ENCODE results near the gene GMFB.
"Not testable (repeated sequence)": the region's sequence is repeated elsewhere in the genome, so short reads cannot be mapped to it uniquely, and the experiment has no call there.

Gene GMFB

DNA sequence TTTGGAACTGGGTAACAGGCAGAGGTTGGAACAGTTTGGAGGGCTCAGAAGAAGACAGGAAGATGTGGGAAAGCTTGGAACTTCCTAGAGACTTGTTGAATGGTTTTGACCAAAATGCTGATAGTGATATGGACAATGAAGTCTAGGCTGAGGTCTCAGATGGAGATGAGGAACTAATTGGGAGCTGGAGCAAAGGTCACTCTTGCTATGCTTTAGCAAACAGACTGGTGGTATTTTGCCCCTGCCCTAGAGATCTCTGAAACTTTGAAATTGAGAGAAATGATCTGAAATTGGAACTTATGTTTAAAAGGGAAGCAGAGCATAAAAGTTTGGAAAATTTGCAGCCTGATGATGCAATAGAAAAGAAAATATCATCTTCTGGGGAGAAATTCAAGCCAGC is 30.2 kb downstream of the GMFB start:
- DNase-seq (ENCODE audit: low read depth in 2 of 2) = not testable (repeated sequence)

DNA sequence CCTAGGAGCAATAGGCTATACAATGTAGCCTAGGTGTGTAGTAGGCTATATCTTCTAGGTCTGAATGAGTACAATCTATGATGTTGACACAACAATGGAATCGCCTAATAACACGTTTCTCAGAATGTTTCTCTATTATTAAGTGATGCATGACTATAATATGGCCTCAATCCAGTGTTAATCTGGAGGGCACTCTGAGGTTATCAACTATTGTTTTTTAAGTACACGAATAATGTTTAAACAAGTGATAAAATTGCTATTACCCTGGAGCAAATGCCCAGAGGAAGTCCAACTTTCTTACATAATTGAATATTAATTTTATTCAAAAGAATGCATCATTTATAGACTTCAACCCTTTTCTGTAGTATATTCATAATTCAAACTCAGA is 31.2 kb downstream of the GMFB start:
- no peak for DNase-seq (ENCODE audit: low read depth in 2 of 2)

DNA sequence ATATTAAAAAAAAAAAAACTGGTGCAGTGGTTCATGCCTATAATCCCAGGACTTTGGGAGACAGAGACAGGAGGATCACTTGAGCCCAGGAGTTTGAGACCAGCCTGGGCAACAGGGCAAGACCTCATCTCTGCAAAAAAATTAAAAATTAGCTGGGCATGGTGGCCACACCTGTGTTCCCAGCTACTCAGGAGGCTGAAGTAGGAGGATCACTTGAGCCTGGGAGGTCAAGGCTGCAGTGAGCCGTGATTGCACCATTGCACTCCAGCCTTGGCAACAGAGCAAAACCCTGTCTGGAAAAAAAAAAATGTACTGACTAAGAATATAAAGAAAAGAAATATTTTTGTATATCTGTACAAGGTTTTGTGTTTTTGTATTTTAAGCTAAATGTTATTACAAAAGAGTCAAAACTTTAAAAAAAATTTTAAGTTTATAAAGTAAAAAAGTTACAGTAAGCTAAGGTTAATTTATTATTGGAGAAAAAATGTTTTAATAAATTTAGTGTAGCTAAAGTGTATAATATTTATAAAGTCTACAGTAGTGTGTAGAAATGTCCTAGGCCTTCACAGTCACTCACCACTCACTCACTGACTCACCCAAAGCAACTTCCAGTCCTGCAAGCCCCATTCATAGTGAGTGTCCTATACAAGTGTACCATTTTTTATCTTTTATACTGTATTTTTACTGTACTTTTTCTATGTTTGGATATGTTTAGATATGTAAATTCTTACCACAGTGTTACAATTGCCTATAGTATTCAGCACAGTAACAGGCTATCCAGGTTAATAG is 31.8 kb downstream of the GMFB start:
- DNase-seq (ENCODE audit: low read depth in 2 of 2) = not testable (repeated sequence)

DNA sequence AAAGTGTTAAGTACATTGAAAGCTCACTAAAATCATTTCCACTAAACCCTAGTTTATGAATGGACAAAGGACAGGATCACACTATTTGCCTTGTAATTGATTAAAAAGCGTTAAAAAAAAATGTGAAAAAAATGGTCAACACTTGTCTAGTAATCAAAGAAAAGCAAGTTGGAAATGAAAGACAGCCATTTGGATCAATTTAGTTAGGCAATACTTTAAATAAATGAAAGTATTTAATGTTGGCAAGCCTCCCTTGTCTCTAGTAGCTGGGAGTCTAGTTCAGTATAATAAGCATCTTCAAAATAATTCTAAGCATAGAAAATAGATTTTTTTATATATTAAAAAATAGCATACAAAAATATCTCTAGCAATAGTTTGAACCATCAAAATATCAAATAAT is 33.4 kb downstream of the GMFB start:
- no peak for DNase-seq (ENCODE audit: low read depth in 2 of 2)

DNA sequence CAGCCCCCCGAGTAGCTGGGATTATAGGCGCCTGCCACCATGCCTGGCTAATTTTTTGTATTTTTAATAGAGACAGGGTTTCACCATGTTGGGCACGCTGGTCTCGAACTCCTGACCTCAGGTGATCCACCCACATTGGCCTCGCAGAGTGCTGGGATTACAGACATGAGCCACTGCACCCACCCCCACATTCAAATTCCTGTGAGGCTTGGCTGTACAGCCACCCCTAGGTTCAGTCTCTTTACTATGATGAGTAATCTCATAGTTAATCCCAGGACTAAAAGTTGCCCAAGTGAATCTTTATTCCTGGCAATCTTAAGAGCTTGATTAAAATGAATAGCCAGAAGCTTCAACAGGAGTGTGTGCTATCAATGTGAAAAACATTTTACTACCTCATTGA is 34.8 kb downstream of the GMFB start:
- not testable (repeated sequence) for DNase-seq (ENCODE audit: low read depth in 2 of 2)

DNA sequence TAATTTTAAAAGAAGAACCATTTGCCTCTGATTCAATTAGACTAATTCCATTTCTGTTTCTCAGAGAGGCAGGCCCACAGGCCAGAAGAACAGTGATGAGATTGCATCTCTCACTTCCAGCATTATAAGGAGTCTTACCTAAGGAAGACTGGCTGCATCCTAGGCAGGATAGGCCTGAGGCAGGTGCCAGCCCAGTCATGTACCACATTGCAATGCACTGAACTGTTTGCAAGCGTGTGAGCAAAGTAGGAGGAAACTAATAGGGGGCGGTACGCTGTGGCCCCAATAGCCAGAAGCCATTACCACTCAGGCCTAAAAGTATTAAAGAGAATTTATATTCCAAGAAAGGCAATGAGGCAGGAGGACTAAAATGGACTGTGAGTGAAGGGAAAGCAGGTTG is 35.5 kb downstream of the GMFB start:
- DNase-seq (ENCODE audit: low read depth in 2 of 2) = no peak

DNA sequence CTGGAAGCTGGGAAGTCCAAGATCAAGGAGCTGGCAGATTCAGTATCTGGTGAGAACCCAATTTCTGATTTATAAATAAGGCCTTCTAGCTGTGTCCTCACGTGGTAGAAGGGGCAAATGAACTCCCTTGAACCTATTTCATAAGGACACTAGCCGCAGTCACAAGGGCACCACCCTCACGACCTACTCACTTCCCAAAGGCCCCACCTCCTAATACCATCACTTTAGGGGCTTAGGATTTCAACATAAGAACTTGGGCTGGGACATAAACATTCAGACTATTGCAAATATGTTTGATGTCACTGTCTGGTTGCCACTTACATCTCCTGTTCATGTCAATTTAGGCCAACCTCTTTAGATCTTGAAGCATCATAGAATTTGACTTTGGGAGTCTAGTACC is 36.8 kb downstream of the GMFB start:
- no peak for DNase-seq (ENCODE audit: low read depth in 2 of 2)

DNA sequence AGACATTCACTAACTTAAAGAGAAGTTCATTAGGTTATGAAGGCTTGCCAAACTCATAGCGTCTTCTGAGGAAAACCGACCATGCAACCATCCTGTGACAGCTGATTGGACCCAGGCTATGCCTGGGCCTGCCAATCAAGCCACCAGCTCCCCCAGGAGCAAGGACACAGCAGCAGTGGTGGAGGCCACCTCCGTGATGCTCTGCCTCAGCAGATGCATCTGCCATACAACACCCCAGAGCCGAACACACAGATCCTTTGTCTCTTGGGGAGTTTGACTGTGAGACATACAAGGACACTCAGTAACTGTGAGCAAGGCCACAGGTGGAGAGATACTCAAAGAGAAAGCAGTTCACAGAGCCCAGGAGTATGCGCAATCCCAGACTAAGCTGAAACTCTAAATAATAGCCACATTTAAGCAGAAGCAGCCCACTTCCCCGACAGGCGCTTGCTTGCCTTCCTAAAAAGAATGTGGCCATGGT is 37.6 kb downstream of the GMFB start:
- DNase-seq (ENCODE audit: low read depth in 2 of 2) = no peak

DNA sequence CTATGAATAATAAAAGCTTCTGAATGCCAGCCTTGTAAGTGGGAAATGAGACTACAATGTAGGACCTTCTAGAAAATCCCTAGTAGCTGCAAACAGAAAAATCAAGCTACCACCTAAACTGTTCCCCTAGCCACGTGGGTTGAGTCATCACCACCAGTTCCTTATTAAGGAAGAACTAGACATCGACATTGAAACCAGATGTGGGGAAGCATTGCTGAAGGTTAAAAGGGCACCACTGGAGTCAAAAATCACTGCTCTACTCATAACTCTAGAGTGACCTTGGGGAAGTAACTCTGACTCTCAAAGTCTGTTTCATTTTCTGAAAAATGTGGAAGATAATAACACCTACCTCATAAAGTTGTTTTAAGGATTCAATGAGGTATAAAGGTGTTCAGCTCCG is 38.2 kb downstream of the GMFB start:
- DNase-seq (ENCODE audit: low read depth in 2 of 2) = no peak

DNA sequence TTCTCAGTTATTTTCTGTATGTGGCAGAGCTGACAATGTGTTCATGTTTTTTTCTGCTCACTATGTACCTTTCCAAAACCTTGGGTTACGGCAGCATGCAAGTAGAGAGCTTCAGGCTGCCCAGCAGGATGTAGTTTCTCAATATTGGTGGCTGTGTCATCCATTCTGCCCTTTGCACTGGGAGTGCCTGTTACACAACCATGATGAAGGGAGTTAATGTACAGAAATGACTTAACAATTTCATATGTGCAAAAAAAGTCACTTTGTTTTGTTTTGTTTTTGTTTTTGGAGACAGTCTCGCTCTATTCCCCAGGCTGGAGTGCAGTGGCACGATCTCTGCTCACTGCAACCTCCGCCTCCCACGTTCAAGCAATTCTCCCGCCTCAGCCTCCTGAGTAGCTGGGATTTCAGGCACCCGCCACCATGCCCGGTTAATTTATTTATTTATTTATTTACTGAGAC is 41.5 kb downstream of the GMFB start:
- no peak for DNase-seq (ENCODE audit: low read depth in 2 of 2)

DNA sequence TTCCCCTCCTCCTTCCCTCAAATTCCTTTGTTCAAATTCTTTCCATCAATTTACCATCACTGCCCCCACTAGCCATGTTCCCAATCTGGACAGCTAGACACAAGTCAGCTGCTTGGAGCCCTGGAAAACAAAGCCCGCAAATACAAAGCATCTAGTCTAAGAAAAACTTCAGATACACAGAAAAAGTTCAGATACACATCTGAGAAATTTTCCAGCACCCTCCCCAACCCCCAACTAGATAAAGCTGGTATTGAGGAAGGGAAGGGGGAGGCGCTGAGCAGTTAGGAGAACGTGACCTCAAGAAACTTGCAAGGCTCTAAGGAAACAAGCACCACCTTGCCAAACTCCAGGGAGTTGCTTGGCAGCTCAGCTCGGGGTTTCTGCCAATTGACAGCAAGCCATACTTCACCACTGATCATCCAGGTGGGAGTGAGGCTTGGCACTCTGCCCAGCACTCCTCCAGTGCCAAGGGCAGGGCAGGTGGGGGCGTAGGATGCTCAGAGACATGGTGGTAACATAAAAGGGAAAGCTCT is 42.6 kb downstream of the GMFB start:
- no peak for DNase-seq (ENCODE audit: low read depth in 2 of 2)

DNA sequence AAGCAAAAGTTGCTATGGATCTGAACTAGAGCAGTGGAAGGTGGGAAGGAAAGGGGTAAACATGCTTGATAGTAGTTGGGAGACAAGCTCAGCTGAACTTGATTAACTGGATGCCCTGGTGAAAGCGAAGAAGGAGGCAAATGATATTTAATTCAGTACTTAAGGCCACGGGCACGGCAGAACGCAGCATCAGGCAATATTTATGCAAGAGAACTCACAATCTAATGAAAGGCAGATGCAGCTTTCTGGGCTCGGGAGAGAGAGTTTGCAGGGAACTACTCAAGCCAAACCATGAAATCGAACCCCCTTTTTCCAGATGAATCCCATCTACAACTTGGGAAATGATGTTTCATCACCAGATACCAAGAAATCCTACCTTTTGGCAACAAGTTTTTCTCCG is 44.1 kb downstream of the GMFB start:
- DNase-seq (ENCODE audit: low read depth in 2 of 2) = no peak

DNA sequence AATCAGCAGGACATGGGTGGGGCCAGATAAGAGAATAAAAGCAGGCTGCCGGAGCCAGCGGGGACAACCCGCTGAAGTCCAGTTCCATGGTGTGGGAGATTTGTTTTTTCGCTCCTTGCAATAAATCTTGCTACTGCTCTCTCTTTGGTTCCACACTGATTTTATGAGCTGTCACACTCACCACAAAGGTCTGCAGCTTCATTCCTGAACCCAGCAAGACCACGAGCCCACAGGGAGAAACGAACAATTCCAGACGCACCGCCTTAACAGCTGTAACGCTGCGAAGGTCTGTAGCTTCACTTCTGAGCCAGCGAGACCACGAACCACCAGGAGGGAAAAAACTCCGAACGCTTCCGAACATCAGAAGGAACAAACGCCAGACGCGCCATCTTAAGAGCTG is 44.8 kb downstream of the GMFB start:
- no peak for DNase-seq (ENCODE audit: low read depth in 2 of 2)

DNA sequence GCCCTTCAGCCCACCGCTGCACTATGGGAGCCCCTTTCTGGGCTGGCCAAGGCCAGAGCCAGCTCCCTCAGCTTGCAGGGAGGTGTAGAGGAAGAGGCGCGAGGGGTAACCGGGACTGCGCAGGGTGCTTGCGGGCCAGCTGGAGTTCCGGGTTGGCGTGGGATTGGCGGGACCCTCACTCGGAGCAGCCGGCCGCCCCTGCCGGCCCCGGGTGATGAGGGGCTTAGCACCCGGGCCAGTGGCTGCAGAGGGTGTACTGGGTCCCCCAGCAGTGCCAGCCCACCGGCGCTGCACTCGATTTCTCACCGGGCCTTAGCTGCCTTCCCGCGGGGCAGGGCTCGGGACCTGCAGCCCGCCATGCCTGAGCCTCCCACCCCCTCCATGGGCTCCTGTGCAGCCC is 45.8 kb downstream of the GMFB start:
- DNase-seq (ENCODE audit: low read depth in 2 of 2) = not testable (repeated sequence)

DNA sequence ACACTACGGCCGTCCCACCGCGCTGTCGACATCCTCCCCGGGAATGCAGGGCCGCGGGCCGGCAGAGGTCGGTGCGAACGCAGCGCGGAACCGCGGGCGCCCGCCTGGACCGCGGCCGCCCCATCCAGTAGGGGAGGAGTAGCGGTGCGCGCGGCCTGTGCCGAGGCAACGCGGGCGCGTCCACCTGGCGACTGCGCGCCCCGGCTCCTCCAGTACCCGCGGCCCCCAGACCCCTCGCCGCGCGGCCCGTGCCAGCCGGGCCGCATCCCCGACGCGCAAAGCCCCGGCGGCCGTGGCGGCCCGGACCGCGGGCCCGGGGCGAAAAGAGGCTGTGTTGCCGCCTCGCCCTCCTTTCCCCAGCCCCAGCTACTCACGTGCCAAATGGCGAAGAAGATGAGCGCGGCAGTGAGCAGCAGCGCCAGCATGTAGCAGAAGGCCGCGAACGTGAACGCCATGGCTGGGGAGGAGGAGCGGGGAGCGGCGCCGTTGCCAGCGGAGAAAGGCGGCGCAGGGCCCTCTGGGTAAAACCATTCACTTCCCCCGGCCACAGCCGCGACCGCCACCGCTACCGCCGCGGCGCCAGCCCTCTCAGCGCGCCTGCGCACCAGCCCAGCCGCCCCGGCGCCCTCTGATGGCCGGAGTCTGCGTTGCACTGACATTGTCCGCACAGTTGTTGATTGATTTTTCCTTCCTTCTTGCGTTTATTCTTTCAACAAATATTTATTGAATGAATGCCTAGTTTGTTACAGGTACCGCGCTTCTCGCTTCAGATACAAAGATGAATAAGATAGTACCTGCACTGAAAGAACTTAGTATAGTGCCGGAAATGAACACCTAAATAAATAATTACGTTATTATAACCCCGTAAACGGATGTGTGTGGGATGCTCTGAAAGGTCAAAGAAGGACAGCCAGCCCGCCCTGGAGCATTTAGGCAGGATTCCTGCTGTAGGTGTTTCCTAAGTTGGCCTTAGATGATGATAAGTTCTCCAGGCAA is 47.6 kb downstream of the GMFB start, which contains the start of gene CNIH1:
Gene CNIH1 (minus strand): TSS at position 502 of the 996 bp plus-strand sequence. CDS start 47 bp downstream, at position 455.
- DNase-seq (ENCODE audit: low read depth in 2 of 2) = peak; percentile 87 to 90

DNA sequence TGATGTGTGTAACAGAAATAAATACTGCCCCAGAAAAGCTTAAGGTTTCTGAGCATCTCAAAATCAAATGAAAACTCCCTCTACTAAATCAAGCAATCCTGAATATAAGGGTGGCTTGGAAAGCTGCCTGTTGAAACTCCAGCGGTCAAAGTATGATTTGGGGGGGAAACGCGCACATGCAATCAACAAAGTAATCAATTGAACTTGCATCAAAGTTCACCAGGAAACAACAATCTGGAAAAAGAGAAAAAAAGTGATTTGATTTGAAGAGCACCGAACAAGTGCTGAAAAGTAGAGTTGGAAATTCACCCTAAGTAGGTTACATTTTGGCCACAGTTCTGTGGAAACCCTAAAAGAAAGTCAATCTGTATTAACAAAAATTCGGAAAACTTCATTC is 48.3 kb downstream of the GMFB start:
- DNase-seq (ENCODE audit: low read depth in 2 of 2) = no peak

DNA sequence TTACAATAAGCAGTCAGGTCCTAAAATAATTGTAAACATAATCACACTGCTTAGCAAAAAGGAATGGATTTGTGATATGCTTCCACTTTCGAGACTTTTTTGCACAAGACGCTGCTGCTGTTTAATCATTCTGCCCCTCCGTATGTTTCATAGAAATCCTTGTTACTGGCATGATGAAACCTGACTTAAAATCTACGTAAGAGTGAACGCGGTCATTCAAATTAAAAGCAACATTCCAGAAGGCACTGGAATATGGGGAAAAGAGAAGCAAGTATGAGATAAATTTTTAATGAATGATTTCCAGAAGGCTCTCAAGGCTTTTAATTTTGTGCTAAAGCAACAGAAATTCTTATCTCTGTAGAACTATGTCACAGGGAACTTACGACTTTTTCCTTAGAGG is 48.7 kb downstream of the GMFB start:
- DNase-seq (ENCODE audit: low read depth in 2 of 2) = no peak

DNA sequence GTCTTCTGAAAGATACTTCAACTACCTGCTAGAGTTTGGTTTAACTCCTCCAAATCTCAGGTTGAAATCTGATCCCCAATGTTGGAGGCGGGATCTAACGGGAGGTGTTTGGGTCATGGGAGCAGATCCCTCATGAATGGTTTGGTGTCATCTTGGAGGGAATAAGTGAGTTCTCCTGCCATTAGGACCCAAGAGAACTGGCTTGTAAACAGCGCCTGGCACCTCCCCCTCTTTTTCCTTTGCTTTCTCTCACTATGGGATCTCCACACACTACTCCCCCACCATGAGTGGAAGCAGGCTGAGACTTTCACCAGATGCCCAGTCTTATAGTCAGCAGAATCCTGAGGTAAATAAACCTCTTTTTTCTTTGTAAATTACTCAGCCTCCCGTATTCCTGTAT is 50.1 kb downstream of the GMFB start:
- no peak for DNase-seq (ENCODE audit: low read depth in 2 of 2)

DNA sequence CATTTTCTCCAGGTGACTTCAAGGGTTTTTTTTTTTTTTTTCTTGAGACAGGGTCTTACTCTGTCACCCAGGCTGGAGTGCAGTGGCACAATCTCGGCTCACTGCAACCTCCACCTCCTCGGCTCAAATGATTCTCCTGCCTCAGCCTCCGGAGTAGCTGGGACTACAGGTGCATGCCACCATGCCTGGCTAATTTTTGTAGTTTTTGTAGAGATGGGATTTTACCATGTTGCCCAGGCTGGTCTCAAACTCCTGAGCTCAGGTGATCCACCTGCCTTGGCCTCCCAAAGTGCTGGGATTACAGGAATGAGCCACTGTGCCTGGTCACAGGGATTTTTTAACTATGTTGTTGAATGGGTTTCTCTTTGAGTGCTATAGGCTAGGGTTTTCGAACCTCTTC is 50.8 kb downstream of the GMFB start:
- DNase-seq (ENCODE audit: low read depth in 2 of 2) = not testable (repeated sequence)

DNA sequence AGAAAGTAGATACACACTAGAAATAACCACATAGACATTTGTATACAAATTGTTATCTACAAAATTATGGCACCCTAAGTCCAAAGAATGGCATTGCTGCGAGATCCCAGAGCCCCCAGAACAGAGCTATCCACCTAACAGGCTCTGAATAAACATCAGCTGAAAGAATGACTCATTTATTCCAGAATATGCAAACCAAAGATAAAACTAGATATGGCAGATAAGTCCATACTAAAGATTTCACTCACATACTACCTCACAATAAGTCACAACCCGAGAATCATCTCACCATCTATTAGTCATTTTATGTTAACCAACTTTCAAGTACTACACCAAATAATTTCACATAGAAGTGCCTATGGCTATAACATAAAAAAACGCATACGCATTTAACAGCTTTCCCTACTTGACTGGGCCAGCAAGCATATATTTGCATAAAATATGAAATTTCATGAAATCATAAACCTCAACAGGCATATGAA is 53.2 kb downstream of the GMFB start:
- DNase-seq (ENCODE audit: low read depth in 2 of 2) = no peak

DNA sequence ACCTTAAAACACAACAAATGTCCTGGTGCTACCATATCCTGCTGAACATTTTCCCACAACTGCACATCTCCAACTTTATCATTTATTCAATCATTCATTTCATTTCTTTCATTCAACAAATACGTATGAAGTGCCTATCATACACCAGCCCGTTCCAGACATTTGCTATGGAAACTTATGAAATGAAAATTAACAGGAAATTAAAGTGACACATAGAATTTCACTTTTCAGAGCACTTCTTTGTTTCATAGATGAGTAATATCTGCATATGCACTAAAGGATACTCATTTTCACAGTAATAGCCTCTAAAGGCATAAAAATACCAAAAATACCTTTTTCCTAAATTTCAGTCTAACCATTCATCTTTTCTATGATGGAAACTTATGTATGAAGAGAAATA is 60.3 kb downstream of the GMFB start:
- DNase-seq (ENCODE audit: low read depth in 2 of 2) = no peak

DNA sequence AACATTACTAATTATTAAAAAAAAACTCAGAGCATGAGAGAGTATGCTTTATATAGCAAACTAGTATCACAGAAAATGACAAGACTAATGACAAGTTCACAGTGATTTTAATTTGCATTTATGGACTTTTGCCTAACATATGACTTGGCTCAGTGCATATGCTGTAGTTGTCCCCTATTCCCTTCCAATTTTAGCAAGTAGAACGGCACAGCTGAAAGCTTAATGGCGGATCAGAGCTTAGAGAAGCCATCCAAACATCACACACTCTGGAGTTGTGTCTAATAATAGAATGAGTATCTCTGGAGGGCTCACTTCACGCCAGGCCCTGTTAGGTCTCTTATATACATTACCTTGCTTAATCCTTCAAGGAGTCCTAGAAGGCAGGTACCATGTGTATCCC is 60.9 kb downstream of the GMFB start:
- DNase-seq (ENCODE audit: low read depth in 2 of 2) = no peak
